GM18868 (cell line): ENCODE results near the gene ZNF512.
"Not testable (repeated sequence)": the region's sequence is repeated elsewhere in the genome, so short reads cannot be mapped to it uniquely, and the experiment has no call there.

Source experiments
- ATAC-seq: cut with Tn5 transposase; IDR thresholded peaks from one replicate; pipeline ENCODE4 v1.9.1; 2021; ENCODE audit warnings: mild to moderate bottlenecking, moderate library complexity; ENCODE audit not compliant: unreplicated experiment

The ZNF512 gene, protein sequence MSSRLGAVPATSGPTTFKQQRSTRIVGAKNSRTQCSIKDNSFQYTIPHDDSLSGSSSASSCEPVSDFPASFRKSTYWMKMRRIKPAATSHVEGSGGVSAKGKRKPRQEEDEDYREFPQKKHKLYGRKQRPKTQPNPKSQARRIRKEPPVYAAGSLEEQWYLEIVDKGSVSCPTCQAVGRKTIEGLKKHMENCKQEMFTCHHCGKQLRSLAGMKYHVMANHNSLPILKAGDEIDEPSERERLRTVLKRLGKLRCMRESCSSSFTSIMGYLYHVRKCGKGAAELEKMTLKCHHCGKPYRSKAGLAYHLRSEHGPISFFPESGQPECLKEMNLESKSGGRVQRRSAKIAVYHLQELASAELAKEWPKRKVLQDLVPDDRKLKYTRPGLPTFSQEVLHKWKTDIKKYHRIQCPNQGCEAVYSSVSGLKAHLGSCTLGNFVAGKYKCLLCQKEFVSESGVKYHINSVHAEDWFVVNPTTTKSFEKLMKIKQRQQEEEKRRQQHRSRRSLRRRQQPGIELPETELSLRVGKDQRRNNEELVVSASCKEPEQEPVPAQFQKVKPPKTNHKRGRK

DNA sequence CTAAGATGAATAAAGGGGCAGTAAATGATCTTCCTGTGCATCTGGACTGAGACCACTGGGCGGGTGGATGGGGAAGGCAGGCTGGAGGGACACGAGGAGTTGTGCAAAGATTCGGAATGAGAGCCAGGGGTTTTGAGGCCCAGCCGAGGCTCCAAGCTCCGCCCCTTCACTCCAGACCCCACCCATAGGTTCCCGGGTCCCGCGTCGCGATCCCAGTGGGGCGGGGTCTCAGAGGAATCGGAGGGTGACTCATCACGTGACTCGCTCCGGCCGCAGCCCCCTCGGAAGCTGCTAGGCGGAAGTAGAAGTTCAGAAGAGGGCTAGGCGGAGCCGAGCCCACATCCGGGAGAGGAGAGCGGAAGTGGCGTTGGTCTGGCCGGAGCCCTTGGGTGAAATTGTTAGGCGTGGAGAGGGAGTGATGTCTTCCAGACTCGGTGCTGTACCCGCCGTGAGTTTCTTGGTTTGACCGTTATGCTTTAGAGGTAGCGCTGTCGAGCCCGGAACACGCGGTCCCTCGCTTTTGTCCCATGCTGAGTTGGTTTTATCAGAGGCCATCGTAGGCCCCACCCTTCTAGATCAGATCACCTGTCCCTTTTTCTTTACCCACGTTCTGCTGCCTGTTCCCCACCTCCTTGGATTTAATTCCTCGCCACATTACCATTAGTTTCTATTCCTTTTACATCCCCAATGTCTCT lies at the start of gene ZNF512:
Gene ZNF512, plus strand, starts transcription at position 348 of the 695 bp plus-strand sequence. Its CDS starts 71 bp downstream, at position 419.
- ATAC-seq, result peak; percentile 95

DNA sequence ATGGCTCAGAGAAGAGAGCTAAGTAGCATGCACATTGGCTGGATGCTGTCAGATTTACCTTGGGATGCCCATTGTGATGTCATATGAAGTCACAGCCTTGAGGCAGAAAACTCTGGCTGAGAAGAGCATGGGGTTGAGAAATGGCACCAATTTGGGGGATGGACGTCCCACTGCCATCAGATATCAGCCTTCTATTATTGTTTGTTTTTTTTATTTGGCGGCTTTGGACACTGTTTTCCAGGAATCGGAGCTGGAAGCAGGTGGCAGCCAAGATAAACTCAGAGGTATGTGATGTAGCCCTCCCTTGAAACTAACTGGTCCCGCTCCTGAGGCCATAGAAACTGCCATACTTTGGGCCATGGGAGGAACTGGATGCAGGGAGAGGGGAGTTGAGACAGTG lies 45.6 kb upstream of the ZNF512 start:
- no peak for ATAC-seq

DNA sequence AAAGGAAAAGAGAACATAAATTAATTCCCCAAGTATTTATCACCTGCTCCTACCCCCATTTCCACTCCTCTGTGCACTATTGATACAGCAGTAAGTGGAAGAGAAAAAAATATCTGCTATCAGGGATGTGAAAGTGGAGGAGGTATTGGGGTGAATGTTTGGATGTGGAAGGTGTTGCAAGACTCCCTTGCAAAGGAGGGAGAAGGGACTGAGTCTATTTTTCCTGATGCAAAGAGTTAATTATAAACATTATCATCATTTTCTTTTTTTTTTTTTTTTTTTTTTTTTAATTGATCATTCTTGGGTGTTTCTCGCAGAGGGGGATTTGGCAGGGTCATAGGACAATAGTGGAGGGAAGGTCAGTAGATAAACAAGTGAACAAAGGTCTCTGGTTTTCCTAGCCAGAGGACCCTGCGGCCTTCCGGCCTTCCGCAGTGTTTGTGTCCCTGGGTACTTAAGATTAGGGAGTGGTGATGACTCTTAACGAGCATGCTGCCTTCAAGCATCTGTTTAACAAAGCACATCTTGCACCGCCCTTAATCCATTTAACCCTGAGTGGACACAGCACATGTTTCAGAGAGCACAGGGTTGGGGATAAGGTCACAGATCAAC lies 43.9 kb upstream of the ZNF512 start:
- ATAC-seq, result not testable (repeated sequence)

DNA sequence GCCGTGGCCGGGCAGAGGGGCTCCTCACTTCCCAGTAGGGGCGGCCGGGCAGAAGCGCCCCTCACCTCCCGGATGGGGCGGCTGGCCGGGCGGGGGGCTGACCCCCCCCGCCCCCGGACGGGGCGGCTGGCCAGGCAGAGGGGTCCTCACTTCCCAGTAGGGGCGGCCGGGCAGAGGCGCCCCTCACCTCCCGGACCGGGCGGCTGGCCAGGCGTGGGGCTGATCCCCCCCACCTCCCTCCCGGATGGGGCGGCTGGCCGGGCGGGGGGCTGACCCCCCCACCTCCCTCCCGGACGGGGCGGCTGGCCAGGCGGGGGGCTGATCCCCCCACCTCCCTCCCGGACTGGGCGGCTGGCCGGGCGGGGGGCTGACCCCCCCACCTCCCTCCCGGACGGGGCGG lies 43.2 kb upstream of the ZNF512 start:
- ATAC-seq, result not testable (repeated sequence)

DNA sequence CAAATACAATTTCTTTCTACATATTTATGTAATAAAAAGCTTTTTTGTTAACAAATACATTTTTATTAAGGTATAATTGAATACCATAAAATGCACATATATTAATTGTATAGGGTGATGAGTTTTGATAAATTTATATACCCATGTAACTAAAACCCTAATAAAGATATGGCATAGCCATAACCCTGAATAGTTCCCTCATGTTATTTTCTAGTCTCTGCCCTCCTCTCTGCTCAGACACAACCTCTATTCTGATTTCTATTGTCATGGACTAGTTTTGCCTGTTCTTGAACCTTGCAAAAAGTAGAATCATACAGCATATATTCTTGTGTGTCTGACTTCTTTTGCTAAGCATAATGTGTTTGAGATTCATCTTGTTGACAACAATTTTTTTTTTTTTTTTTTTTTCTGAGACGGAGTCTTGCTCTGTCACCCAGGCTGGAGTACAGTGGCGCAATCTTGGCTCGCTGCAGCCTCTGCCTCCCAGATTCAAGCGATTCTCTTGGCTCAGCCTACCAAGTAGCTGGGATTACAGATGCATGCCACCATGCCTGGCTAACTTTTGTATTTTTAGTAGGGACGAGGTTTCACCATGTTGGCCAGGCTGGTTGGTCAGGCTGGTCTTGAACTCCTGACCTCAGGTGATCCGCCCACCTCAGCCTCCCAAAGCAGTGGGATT lies 38.6 kb upstream of the ZNF512 start:
- no peak for ATAC-seq

DNA sequence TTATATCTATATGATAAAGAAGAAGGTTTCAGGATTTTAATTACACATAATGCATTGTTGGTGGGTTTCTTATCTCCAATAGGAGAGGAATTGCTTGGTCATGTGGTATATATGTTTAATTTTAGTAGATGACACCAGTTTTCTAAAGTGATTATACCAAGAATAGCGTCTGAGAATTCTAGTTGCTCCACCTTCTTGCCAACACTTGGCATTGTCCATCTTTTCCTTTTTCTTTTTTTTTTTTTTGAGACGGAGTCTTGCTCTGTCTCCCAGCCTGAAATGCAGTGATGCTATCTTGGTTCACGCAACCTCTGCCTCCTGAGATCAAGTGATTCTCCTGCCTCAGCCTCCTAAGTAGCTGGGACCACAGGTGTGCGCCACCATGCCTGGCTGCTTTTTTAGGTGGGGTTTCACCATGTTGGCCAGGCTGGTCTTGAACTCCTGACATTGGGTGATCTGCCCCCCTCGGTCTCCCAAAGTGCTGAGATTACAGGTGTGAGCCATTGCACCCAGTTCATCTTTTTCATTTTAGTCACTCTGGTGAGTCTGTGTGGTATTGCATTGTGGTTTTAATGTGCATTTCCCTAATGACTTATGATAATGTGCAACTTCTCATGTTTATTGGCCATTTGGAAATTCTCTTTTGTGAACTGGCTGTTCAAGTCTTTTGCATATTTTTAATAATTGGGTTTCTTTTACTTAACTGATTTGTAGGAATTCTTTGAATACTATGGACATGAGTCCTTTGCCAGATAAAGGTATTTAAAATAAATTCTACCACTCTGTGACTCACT lies 37.3 kb upstream of the ZNF512 start:
- no peak for ATAC-seq

DNA sequence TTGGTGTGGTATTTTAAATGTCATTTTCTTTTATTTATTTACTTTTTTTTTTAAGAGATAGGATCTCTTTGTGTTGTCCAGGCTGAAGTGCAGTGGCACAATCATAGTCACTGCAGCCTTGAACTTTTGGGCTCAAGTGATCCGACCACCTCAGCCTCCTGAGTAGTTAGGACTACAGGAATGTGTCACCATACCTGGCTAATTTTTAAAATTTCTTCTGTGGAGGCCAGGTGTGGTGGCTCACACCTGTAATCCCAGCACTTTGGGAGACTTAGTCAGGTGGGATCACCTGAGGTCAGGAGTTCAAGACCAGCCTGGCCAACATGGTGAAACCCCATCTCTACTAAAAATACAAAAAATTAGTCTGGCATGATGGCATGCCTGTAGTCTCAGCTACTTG lies 33.5 kb upstream of the ZNF512 start:
- ATAC-seq, result no peak

DNA sequence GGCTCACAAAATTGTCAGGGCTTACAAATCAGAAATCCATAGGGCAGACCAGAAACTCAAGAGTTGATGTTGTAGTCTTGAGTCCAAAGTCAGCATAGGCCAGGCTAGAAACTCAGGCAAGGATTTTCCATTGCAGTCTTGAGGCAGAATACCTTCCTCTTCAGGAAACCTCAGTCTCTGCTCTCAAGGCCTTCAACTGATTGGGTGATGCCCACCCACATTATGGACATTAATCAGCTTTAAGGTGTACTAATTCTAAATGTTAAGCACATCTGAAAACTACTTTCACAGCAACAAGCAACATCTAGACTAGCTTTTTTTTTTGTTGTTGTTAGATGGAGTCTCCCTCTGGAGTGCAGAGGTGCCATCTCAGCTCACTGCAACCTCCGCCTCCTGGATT lies 31.3 kb upstream of the ZNF512 start:
- no peak for ATAC-seq

DNA sequence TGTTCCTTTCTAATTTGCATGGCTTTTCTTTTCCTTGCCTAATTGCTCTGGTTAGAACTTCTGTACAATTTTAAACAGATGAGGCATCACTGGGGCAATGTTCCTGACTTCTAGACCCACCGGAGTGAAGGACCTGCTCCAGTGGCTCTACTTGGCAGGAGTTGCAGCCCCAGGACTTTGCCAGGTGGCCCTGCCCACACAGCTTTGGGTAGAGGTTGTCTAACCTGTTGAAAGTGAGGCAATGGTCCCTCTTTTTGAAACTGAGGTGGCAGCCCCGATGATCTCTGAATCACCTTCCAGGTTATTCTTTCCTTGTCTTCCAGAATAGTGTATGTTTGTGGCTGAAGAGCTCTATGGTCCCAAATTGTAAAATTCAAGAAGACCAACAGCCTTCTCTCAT lies 29.9 kb upstream of the ZNF512 start:
- ATAC-seq, result no peak

DNA sequence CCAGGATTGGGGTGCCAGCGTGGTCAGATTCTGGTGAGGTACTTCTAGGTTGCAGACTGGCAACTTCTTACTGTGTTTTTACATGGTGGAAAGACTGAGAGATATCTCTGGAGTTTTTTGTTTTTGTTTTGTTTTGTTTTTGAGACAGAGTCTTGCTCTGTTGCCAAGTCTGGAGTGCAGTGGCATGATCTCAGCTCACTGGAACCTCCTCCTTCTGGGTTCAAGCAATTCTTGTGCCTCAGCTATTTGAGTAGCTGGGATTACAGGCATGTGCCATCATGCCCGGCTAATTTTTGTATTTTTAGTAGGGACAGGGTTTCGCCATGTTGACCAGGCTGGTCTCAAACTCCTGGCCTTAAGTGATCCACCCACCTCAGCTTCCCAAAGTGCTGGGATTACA lies 28.4 kb upstream of the ZNF512 start:
- ATAC-seq, result not testable (repeated sequence)

DNA sequence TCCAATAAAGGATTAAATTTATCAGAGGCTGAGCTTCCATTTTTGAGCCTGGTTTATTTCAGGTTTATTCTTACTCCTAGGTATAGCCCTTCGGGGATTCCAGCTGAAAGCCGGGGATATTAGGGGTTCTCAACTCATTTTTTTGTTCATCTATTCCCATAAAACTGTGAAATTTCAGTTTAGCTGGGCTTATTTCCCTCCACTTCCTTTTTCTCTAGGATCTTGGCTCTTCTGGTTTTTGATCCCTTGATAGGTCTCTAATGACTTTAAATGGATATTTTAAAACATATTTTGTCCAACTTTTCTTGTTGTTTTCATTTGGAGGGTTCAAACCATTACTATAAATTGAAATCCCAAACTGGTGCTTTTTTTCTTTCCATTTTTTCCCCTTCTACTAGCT lies 23.6 kb upstream of the ZNF512 start:
- ATAC-seq, result no peak

DNA sequence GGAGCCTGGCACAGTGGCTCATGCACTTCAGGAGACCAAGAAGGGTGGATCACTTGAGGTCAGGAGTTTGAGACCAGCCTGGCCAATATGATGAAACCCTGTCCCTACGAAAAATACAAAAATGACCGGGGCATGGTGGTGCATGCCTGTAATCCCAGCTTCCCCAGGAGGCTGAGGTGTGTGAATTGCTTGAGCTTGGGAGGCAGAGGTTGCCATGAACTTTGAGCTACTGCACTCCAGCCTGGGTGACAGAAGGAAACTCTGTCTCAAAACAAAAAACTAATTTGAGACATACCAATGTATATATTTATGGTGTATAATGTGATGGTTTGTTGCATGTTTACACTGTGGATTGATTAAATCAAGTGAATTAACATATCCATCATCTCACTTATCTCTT lies 21.8 kb upstream of the ZNF512 start:
- ATAC-seq, result no peak

DNA sequence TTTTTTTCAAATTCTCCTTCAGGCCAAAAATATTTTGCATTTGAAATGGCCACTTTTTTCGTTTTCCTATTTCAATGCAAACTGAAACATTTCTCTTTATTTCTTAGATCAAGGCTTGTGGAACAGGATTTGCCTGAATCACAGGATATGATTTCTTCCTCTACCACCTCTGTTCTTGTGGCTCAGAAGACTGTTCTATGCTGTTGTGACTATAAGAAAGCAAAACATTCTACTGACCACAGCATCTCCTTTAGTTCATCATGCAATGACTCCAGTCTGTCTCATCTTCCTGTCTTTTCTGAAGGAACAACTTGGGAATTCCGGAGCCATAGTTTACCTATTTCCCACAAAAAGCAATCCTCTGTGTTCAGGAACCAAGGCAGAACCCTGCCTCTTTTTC lies 16.2 kb upstream of the ZNF512 start:
- ATAC-seq, result no peak

DNA sequence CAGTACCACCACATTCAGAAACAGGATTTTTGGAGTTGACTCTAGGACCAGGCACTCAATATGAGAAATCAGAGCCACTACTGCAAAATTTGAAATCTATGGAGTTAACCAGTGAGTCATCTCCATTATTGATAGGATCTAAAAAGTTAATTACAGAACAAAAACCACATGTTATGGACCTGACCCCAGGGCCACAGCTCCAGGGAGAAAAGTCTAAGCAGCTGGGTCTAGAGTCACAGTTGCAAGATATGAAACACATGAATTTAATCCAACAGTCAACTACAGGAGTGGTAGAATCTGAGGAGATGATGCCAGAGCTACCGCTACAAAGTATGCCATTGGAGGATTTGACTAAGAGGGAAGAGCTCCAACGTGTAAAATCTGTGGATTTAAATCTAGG lies 13.4 kb upstream of the ZNF512 start:
- no peak for ATAC-seq

DNA sequence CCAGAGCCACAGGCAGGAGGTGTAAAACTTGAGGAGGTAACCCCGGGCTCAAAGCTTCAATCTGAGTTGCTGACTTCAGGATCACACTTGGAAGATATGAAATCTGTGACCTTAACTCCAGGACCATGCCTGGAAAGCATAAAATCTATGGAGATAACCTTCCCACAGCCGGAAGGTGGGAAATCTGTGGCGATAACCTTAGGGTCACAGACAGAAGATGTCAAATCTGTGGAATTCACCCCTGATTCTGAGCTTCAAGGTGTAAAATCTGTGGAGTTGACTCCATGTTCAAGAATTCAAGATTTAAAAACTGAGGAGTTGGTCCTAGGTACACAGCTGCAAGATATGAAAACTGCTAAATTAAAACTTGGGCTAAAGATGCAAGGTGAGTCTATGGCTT lies 11.6 kb upstream of the ZNF512 start:
- no peak for ATAC-seq

DNA sequence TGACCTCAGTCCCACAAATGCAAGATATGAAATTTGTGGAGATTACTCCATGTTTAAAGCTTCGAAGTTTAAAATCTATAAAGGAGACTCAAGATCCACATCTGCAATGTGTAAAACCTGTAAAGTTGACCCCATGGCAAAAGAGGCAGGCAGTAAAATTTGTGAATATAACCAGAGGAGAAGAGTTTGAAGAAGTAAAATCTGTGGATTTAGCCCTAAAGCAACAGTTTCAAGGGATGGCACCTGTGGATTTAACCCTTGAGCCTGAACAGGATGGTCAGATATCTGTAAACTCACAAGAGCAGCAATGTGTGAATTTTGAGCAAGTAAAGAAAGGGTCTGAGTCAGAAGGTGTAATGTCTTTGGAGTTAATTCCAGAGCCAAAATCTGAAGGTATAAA lies 11.2 kb upstream of the ZNF512 start:
- no peak for ATAC-seq

DNA sequence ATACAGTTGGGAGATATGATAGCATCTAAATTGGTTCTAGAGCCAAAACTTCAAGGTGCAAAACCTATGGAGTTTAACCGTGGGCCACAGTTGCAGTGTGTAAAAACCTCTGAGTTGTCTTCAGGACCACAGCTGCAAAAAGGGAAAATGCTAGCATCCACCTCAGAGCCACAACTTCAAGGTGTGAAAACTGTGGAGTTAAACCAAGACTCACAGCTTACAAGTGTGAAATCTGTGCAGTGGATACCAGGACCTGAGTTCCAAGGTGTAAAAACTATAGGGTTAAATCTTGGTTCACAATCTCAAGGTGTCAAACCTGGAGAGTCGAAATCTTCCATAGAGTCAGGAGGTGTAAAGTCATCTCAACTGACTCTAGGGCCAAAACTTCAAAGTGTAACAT lies 10.4 kb upstream of the ZNF512 start:
- ATAC-seq, result no peak

DNA sequence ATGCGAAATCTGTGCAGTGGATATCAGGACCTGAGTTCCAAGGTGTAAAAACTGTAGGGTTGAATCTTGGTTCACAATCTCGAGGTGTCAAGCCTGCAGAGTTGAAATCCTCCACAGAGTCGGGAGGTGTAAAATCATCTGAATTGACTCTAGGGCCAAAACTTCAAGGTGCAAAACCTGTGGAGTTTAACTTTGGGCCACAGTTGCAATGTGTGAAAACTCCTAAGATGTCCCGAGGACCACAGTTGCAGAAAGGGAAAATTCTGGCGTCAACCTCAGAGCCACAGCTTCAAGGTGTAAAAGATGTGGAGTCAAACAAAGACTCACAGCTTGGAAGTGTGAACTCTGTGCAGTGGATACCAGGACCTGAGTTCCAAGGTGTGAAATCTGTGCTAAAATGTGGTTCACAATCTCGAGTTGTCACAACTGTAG lies 9.8 kb upstream of the ZNF512 start:
- ATAC-seq, result no peak

DNA sequence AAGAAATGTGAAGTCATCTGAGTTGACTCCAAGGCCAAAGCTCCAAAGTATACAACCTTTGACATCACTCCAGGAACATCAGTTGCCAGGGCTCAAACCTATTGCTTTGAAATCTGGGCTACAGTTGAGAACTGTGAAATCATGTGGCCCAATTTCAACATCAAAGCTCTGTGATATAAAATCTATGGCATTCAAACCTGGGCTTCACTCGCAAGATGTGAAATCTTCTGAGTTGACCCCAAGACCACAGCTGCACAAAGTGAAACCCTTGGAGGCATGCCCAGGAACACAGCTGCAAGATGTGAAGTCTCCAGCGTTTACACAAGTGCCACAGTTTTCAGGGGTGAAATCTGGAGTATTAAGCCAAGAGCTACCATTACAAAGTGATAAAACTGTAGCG lies 9.4 kb upstream of the ZNF512 start:
- no peak for ATAC-seq

DNA sequence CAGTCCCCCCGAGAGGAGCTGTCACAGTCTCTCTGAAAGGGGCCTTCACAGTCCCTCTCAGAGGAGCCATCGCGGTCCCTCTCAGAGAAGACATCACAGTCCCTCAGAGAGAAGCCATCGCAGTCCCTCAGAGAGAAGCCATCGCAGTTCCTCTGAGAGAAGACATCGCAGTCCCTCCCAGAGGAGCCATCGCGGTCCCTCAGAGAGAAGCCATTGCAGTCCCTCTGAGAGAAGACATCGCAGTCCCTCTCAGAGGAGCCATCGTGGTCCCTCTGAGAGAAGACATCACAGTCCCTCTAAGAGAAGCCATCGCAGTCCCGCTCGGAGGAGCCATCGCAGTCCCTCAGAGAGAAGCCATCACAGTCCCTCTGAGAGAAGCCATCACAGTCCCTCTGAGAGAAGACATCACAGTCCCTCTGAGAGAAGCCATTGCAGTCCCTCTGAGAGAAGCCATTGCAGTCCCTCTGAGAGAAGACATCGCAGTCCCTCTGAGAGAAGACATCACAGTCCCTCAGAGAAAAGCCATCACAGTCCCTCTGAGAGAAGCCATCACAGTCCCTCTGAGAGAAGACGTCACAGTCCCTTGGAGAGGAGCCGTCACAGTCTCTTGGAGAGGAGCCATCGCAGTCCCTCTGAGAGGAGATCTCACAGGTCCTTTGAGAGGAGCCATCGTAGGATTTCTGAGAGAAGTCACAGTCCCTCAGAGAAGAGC lies 1.3 kb upstream of the ZNF512 start:
- ATAC-seq, result no peak
